Esophagus muscularis mucosa (tissue), 4 donors: ENCODE measurements around the gene ELFN2. TPM values are rescaled to one million over a fixed set of nuclear protein-coding genes. Genes with fewer than 3 reads are reported as not detected.
"Not testable (repeated sequence)": the region's sequence is repeated elsewhere in the genome, so short reads cannot be mapped to it uniquely, and the experiment has no call there.

Experiments
- DNase-seq: peaks from one replicate; pipeline ENCODE4 v3.0.0-alpha.2; 2017; ENCODE audit errors: extremely low spot score
- H3K27ac ChIP-seq, 4 donors: fragments of 200-600 bp; sonication (generic); replicated peaks in 1 of 4; 1 replicate in 3 of 4; 2 replicates in 1 of 4; pipeline ENCODE4 v1.5.1; 2016 to 2019; ENCODE audit warnings: mild to moderate bottlenecking in 1 of 4
- H3K27me3 ChIP-seq, 4 donors: fragments of 200-600 bp; sonication (generic); one replicate each; pipeline versions ENCODE4 v1.5.1 to v1.6.0; 2016 to 2019
- H3K36me3 ChIP-seq, 4 donors: fragments of 200-600 bp; sonication (generic); one replicate each; pipeline ENCODE4 v1.5.1; 2016 to 2019
- H3K4me1 ChIP-seq, 4 donors: fragments of 200-600 bp; sonication (generic); one replicate each; pipeline ENCODE4 v1.5.1; 2016 to 2019
- H3K4me3 ChIP-seq, 4 donors: fragments of 200-600 bp; sonication (generic); 1 replicate in 2 of 4; 2 replicates in 2 of 4; pipeline ENCODE4 v1.5.1; 2016 to 2019; ENCODE audit warnings: mild to moderate bottlenecking in 4 of 4, moderate library complexity in 1 of 4
- H3K9me3 ChIP-seq, 4 donors: fragments of 200-600 bp; sonication (generic); 1 replicate in 3 of 4; 2 replicates in 1 of 4; pipeline ENCODE4 v1.5.1; 2016 to 2019
- EP300 ChIP-seq: sonication (generic); formaldehyde crosslinking; IDR thresholded peaks from one replicate; pipeline ENCODE4 v1.6.1; 2017; ENCODE audit warnings: antibody characterized with exemption
- POLR2A ChIP-seq: fragments of 450-650 bp; IDR thresholded peaks from one replicate; pipeline ENCODE4 v1.6.1; 2017; ENCODE audit warnings: antibody characterized with exemption, moderate library complexity, mild to moderate bottlenecking, low read depth
- POLR2AphosphoS5 ChIP-seq, 2 donors: sonication (generic); formaldehyde crosslinking; IDR thresholded peaks; one replicate each; pipeline ENCODE4 v1.6.1; 2017; ENCODE audit warnings: antibody characterized with exemption in 2 of 2
- WGBS: methylation state at CpG from one replicate; pipeline ENCODE4 v1.1.5; 2018; 5-methylcytosine and 5-hydroxymethylcytosine counted together
- intact Hi-C: fragments of 100-400 bp; cut with DNase I; formaldehyde crosslinking; loops from one replicate; pipeline ENCODE4 v1.15.1; 2023
- total RNA-seq, 4 donors: library from RNA; depleted of rRNA; stranded (reverse); fragments of >200 nt; gene quantifications; one replicate each; pipeline versions ENCODE4 v1.1.0 to v1.2.1, GENCODE V29; 2016
- TF ChIP-seq, protein P1 (sequence below), 3 experiments: fragments of 200-600 bp in 2 of 3; fragments of 450-650 bp in 1 of 3; sonication (generic) in 2 of 3; IDR thresholded peaks; one replicate each; pipeline ENCODE4 v1.5.1; 2017 to 2019; ENCODE audit warnings: antibody characterized with exemption in 3 of 3, mild to moderate bottlenecking in 2 of 3, moderate library complexity in 1 of 3

Gene ELFN2
- total RNA-seq, 4 donors from 2014 or later: 0.17 TPM; not detected in 2

DNA sequence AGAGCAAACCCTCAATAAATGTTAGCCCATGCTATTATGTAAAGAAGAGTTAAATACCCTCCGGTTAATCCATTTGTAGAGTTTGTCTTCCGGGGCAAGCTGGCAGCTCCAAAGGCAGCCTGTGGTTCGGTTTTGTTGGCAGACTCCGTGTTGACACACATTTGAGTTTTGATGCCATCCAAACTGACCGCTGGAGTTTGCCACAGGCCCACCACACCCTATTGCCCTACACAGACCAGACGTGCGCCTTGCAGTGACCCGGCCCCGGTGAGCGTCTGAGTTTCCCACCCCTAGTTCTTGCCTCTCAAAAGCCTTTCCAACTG, 25.1 kb downstream of the ELFN2 start:
- Histone ChIP-seq H3K27me3 (peaks cover 0 to 78% (median 0%) of the 10 kb centered on the region in 4 donors), H3K4me1 (no peaks in the 10 kb centered on the region), H3K27ac (no peak overlapping the region), H3K9me3 (no peaks in the 10 kb centered on the region), H3K36me3 (no peaks in the 10 kb centered on the region), H3K4me3 (no peak overlapping the region)
- intact Hi-C loops: no loop called here
- DNase-seq: no peak
- 73% methylated on average over 10 of the region's 10 CpGs for WGBS
- TF ChIP-seq EP300: no peak
- TF ChIP-seq POLR2AphosphoS5 (IDR thresholded peaks at IDR 0.05): no peak
- TF ChIP-seq, protein P1, sequence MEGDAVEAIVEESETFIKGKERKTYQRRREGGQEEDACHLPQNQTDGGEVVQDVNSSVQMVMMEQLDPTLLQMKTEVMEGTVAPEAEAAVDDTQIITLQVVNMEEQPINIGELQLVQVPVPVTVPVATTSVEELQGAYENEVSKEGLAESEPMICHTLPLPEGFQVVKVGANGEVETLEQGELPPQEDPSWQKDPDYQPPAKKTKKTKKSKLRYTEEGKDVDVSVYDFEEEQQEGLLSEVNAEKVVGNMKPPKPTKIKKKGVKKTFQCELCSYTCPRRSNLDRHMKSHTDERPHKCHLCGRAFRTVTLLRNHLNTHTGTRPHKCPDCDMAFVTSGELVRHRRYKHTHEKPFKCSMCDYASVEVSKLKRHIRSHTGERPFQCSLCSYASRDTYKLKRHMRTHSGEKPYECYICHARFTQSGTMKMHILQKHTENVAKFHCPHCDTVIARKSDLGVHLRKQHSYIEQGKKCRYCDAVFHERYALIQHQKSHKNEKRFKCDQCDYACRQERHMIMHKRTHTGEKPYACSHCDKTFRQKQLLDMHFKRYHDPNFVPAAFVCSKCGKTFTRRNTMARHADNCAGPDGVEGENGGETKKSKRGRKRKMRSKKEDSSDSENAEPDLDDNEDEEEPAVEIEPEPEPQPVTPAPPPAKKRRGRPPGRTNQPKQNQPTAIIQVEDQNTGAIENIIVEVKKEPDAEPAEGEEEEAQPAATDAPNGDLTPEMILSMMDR (IDR thresholded peaks at IDR 0.05): no peak

DNA sequence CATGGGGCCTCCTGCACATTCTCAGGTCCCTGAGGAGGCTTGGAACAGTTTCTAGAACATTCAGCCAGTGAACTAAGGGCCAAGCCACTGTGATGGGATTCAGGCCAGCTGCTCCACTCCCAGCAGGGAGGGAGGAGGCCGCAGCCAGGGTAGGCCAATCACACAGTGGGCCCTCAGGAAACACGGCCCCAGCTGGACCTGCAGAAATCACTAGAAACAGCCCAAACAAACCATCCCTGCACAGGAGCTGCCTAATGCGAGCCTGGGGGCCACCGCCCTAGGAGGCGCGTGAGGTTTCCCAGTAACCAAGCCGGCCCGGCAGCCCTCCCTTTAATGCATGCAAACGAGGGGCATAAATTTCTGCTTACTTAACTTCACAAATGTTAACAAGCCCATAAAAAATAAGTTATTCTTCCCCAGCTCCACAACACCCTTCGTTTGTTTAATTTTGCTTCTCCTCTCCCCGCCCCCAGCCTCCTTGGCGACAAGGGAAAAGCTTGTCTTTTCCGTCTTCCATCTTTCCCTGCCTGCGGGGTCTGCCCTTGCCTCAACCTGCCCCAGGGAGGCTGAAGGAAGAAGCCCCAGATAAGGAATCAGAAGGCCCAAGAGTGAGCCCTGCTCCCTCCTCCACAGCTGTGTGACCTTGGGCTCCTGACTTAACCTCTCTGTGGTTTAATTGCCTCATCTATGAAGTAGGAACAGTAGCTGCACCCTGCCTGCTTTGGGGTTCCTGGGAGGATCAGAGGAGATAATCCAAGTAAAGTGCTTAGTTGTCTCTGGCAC, 25.7 kb downstream of the ELFN2 start:
- TF ChIP-seq, protein P1 (IDR thresholded peaks at IDR 0.05): no peak
- TF ChIP-seq EP300 (no peak), POLR2AphosphoS5 (IDR thresholded peaks at IDR 0.05) (no peak), POLR2A (no peak)
- Histone ChIP-seq H3K4me1 (no peaks in the 10 kb centered on the region), H3K4me3 (no peak overlapping the region), H3K9me3 (no peaks in the 10 kb centered on the region), H3K27ac (no peak overlapping the region), H3K27me3 (peaks cover 0 to 78% (median 0%) of the 10 kb centered on the region in 4 donors), H3K36me3 (no peaks in the 10 kb centered on the region)
- intact Hi-C loops: no loop called here
- WGBS: 67% methylated on average over 12 of the region's 14 CpGs
- DNase-seq: no peak

DNA sequence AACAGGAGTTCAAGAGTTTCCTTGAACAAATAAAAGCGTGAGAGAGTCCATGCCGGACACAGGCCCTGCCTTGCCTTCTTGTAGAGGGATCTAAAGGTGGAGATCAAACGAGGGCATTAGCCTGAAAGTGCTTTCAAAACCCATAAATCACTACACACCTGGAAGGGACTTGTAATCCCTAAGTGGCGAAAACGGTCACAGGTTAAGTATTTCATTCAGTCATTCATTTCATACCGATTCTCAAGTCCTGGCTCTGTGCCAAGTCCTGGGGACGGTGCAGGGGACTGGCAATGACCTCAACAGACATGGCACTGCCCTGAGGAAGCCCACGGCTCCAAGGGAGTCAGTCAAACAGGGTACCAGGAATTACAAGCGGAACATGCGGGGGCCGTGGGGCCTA, 26.6 kb downstream of the ELFN2 start:
- TF ChIP-seq, protein P1 (IDR thresholded peaks at IDR 0.05): no peak
- TF ChIP-seq POLR2A: no peak
- TF ChIP-seq EP300: no peak
- no peak for TF ChIP-seq POLR2AphosphoS5 (IDR thresholded peaks at IDR 0.05)
- 75% methylated on average over 11 of the region's 11 CpGs for WGBS
- no peaks in the 10 kb centered on the region for H3K4me1 ChIP-seq
- H3K27ac ChIP-seq: no peak overlapping the region
- H3K27me3 ChIP-seq: peaks cover 0 to 78% (median 0%) of the 10 kb centered on the region in 4 donors
- H3K9me3 ChIP-seq: no peaks in the 10 kb centered on the region
- no peak for DNase-seq
- no peak overlapping the region for H3K4me3 ChIP-seq
- intact Hi-C loops: no loop called here
- no peaks in the 10 kb centered on the region for H3K36me3 ChIP-seq

DNA sequence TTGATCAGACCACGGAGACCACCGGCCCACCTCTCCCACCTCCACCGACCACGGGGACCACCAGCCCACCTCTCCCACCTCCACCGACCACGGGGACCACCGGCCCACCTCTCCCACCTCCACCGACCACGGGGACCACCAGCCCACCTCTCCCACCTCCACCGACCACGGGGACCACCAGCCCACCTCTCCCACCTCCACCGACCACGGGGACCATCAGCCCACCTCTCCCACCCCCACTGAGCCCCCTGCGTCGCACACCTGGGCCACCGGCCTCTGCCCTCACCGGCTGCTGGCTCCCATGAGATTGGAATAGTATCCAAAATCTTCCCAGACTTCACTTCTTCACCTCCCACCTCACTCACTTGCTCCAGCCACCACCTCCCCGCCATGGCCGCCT, 27.8 kb downstream of the ELFN2 start:
- H3K4me3 ChIP-seq, DNase-seq, H3K36me3 ChIP-seq, H3K4me1 ChIP-seq, intact Hi-C loops, H3K9me3 ChIP-seq, H3K27ac ChIP-seq: not testable (repeated sequence)
- H3K27me3 ChIP-seq: peaks cover 0 to 80% (median 0%) of the 10 kb centered on the region in 4 donors
- 88% methylated on average over 16 of the region's 19 CpGs for WGBS

DNA sequence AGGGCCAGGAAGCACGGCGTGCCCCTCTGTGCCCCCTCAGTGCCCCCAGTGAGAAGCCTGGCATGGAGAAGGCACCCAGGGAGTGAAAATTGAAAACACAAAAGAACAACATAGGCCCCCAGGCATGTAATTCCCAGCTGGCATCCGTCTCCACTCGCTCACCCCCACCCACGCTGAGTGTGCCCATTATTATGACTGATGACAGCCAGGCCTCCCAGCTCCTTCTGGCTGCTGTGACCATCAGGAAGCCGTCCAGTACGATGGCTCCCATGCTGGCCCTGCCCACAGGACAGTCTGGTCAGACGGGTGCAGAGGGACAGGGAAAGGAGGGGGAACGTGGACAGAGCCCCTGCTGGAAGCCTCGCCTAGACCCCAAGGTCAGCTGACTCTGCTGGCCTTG, 30.1 kb downstream of the ELFN2 start:
- H3K4me3 ChIP-seq: no peak overlapping the region
- no peak for DNase-seq
- peaks cover 0 to 67% (median 0%) of the 10 kb centered on the region in 4 donors for H3K27me3 ChIP-seq
- intact Hi-C loops: no loop called here
- no peak overlapping the region for H3K27ac ChIP-seq
- H3K9me3 ChIP-seq: no peaks in the 10 kb centered on the region
- H3K4me1 ChIP-seq: no peaks in the 10 kb centered on the region
- no peaks in the 10 kb centered on the region for H3K36me3 ChIP-seq
- TF ChIP-seq, protein P1 (IDR thresholded peaks at IDR 0.05): no peak
- no peak for TF ChIP-seq POLR2A
- TF ChIP-seq EP300: no peak
- no peak for TF ChIP-seq POLR2AphosphoS5 (IDR thresholded peaks at IDR 0.05)
- 59% methylated on average over 10 of the region's 10 CpGs for WGBS
